T-cell (primary cell): ENCODE data around the gene SMIM35. TPM values are rescaled to one million over a fixed set of nuclear protein-coding genes. Genes with fewer than 3 reads are reported as not detected.

Experiments
- ATAC-seq, 4 experiments: fragments of 200-7000 bp in 3 of 4; fragments of 150-1000 bp in 1 of 4; cut with Tn5 transposase; replicated peaks in 1 of 4; 1 replicate in 3 of 4; 2 replicates in 1 of 4; pipeline ENCODE4 v1.10.0; 2021; ENCODE audit warnings: moderate library complexity in 3 of 4, mild to moderate bottlenecking in 2 of 4, moderate number of reproducible peaks in 1 of 4
- CTCF ChIA-PET, 2 donors: fragments of 300-600 bp; sonication (Branson Sonifier 250); formaldehyde crosslinking; loops; one replicate each; lab custom pipeline; 2022; ENCODE audit warnings: antibody characterized with exemption in 2 of 2; lab: Charles Lee
- POLR2A ChIA-PET, 2 donors: fragments of 300-600 bp; sonication (Branson Sonifier 250); formaldehyde crosslinking; loops; one replicate each; lab custom pipeline; 2022; ENCODE audit warnings: antibody characterized with exemption in 2 of 2; lab: Charles Lee
- DNase-seq, 35 experiments: peaks; one replicate each; pipeline versions ENCODE4 v3.0.0 to v3.0.0-alpha.2; 2013 to 2023
- H3K27ac ChIP-seq: one replicate; pipeline ENCODE4 v1.5.1; 2013; ENCODE audit warnings: low read length
- H3K27me3 ChIP-seq, 2 experiments: replicated peaks in 1 of 2; 1 replicate in 1 of 2; 2 replicates in 1 of 2; pipeline versions ENCODE4 v1.6.1 to v1.7.0; 2013; ENCODE audit warnings: low read length in 1 of 2, mixed read lengths in 1 of 2; ENCODE audit not compliant: control insufficient read depth in 2 of 2, insufficient read depth in 2 of 2; ENCODE audit errors: extremely low read depth in 1 of 2
- H3K36me3 ChIP-seq, 2 donors: 1 replicate in 1 of 2; 2 replicates in 1 of 2; pipeline versions ENCODE4 v1.6.1 to v1.7.0; 2013; ENCODE audit warnings: low read length in 1 of 2; ENCODE audit not compliant: control insufficient read depth in 2 of 2, insufficient read depth in 1 of 2; ENCODE audit errors: extremely low read depth in 1 of 2
- H3K4me1 ChIP-seq, 2 experiments: 1 replicate in 1 of 2; 2 replicates in 1 of 2; pipeline versions ENCODE4 v1.6.1 to v1.7.0; 2013; ENCODE audit warnings: low read length in 2 of 2, mixed read lengths in 1 of 2; ENCODE audit not compliant: insufficient read depth in 2 of 2, control insufficient read depth in 1 of 2; ENCODE audit errors: extremely low read depth in 1 of 2
- H3K4me3 ChIP-seq, 2 donors: 1 replicate in 1 of 2; 2 replicates in 1 of 2; pipeline versions ENCODE4 v1.5.1 to v1.7.0; 2013; ENCODE audit warnings: mild to moderate bottlenecking in 2 of 2, low read length in 1 of 2, moderate library complexity in 1 of 2; ENCODE audit not compliant: control insufficient read depth in 1 of 2; ENCODE audit errors: extremely low read depth in 1 of 2
- H3K9me3 ChIP-seq: 2 replicates; pipeline ENCODE4 v1.7.0; 2013
- H3K27ac Mint-ChIP-seq, 2 donors: one replicate each; pipeline ENCODE4 v1.8.0; 2020 to 2021; ENCODE audit warnings: mild to moderate bottlenecking in 2 of 2, mixed read lengths in 2 of 2
- H3K27me3 Mint-ChIP-seq, 2 donors: one replicate each; pipeline ENCODE4 v1.8.0; 2021 to 2022; ENCODE audit warnings: mixed read lengths in 2 of 2
- H3K36me3 Mint-ChIP-seq: one replicate; pipeline ENCODE4 v1.8.0; 2021; ENCODE audit warnings: mixed read lengths
- H3K4me1 Mint-ChIP-seq, 3 donors: one replicate each; pipeline ENCODE4 v1.8.0; 2020 to 2022; ENCODE audit warnings: mixed read lengths in 3 of 3, mild to moderate bottlenecking in 1 of 3
- H3K4me3 Mint-ChIP-seq, 3 donors: one replicate each; pipeline ENCODE4 v1.8.0; 2020 to 2022; ENCODE audit warnings: mild to moderate bottlenecking in 3 of 3, mixed read lengths in 3 of 3, moderate library complexity in 3 of 3
- H3K9me3 Mint-ChIP-seq, 3 donors: one replicate each; pipeline ENCODE4 v1.8.0; 2020 to 2022; ENCODE audit warnings: mixed read lengths in 3 of 3
- WGBS: methylation state at CpG from one replicate; pipeline ENCODE4 v1.1.5; 2013; ENCODE audit warnings: missing lambda C conversion rate; ENCODE audit not compliant: insufficient coverage; 5-methylcytosine and 5-hydroxymethylcytosine counted together
- total RNA-seq, 35 experiments: library from RNA in 6 of 35; stranded (reverse) in 6 of 35; fragments of 120-200 nt in 1 of 35; gene quantifications; one replicate each; pipeline versions ENCODE4 v1.2.1 to v1.2.4 and lab custom pipeline; 2013 to 2026

Gene SMIM35
- total RNA-seq, 5 donors from 2014 or later (not counting 1 experiment from before 2014, with no cell fraction given): 0.28 to 1.0 (median 0.36) TPM

DNA sequence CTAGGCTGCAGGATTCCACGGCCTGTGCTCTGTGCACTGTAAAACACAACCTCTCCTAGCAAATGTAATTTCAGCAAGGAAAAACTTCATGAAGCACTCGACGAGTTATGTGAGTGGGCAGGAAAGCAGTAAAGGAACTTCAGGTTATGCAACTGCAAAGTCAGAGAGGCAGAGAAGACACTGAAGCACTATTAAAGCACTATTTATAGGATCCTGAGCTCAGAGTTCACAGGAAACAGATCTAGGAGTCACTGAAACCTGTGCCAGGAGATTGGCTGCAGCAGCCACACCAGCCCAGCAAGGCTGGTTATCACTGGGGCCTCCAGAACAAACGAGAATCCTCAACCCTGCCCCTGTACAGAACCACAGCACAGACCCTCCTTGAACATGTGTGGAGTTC lies 2.5 kb downstream of the SMIM35 start:
- ChIA-PET POLR2A (no interaction called here), CTCF (no interaction called here)
- DNase-seq (no peak), ATAC-seq (no peak)
- peaks cover 18% of the 10 kb centered on the region for H3K36me3 Mint-ChIP-seq
- Histone ChIP-seq H3K36me3 (no peaks in the 10 kb centered on the region), H3K9me3 (no peaks in the 10 kb centered on the region), H3K27me3 (peaks cover 0 to 41% of the 10 kb centered on the region in 2 experiments), H3K4me3 (no peak overlapping the region), H3K4me1 (peaks cover 0 to 6% of the 10 kb centered on the region in 2 experiments), H3K27ac (no peak overlapping the region)
- WGBS: 67% methylated on average over 1 of the region's 4 CpGs
- peaks cover 6 to 22% (median 10%) of the 10 kb centered on the region in 3 donors for H3K9me3 Mint-ChIP-seq
- peaks cover 0 to 4% of the 10 kb centered on the region in 2 donors for H3K27me3 Mint-ChIP-seq
- no peak overlapping the region for H3K4me3 Mint-ChIP-seq
- peak overlapping the region in 1 of 2 donors; percentile 34 for H3K27ac Mint-ChIP-seq
- H3K4me1 Mint-ChIP-seq: peaks cover 0 to 4% (median 3%) of the 10 kb centered on the region in 3 donors

DNA sequence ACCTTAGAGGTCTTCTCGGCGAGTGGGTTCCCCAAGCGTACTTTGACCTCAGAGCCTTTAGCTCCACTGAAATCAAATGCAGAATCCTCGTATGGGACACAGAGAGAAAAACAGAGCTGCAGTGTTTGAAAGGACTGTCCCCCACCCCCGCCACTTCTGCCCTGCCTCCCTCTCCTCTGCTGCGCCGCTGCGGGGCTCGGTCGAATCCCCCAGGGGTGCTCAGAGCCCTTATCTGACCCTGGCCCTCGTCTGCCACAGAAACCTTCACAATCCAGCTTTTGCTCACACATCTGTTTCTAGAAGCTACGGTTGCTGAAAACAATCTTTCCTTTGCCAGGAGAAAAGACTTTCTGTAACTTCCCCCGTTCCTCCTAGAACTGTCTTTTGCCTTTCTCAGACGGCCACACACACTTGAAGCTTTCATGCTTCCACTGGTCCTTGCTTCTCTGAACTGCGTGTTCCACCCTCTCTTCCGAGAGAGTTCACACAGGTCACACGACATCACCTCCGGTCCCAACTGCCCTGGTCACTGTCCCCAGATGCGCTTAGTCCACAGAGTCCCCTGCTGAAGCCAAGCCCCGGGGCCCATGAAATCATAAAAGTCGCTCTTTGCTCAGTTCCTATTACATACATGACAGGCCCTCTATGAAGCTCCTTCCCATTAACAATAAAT lies 3.7 kb downstream of the SMIM35 start:
- Mint-ChIP-seq H3K27ac (no peak overlapping the region), H3K27me3 (peaks cover 0 to 5% of the 10 kb centered on the region in 2 donors), H3K4me1 (peaks cover 0 to 7% (median 3%) of the 10 kb centered on the region in 3 donors), H3K4me3 (no peak overlapping the region), H3K9me3 (peaks cover 6 to 12% (median 8%) of the 10 kb centered on the region in 3 donors), H3K36me3 (peaks cover 12% of the 10 kb centered on the region)
- CTCF ChIA-PET: interaction anchor here in 1 of 2 donors (0.6 kb wide), 2 partner anchors 43 to 598 kb away, joined by 3 read pairs; no protein-coding TSS in a partner anchor
- Histone ChIP-seq H3K27ac (no peak overlapping the region), H3K36me3 (no peaks in the 10 kb centered on the region), H3K9me3 (no peaks in the 10 kb centered on the region), H3K4me3 (no peak overlapping the region), H3K27me3 (peaks cover 0 to 39% of the 10 kb centered on the region in 2 experiments), H3K4me1 (peaks cover 0 to 15% of the 10 kb centered on the region in 2 experiments)
- no peak for ATAC-seq
- POLR2A ChIA-PET: no interaction called here
- no peak for DNase-seq
- WGBS: 84% methylated on average over 13 of the region's 21 CpGs

DNA sequence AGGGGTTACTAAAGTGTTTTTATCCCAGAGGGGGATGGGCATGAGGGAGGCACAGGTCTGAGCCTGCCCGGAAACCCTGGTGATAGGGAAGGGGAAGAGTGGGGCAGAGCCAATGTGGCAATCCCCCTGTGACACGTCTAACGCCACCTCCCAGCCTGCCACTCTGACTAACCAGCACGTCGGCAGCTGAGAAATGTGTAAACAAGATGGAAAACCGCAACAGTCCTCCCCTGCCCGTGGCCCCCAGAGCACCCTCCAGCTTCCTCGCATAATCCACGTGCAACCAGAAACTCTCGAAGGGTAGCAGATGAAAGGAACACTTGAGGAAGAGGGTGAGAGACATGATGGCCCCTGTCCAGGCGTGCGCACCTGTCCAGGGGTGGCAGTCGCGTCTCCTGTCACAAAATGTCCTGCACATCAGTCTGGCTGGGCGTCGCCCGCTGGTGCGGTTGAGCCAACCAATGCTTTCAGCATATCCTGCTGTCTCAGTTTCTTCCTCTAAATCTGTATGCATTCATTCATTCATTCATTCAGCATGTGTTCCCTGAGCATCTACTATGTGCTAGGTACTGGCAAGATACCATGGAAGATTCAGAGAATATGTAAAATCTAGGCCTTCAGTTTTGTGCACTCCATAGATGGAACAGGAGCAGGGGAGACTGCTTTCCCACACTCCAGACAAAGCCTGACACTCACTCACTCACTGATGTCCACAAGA lies 5.4 kb downstream of the SMIM35 start:
- peaks cover 0 to 1% (median 0%) of the 10 kb centered on the region in 3 donors for H3K9me3 Mint-ChIP-seq
- no peak for ATAC-seq
- WGBS: 82% methylated on average over 13 of the region's 18 CpGs
- no peak overlapping the region for H3K4me3 Mint-ChIP-seq
- H3K4me3 ChIP-seq: no peak overlapping the region
- H3K27me3 Mint-ChIP-seq: peaks cover 0 to 8% of the 10 kb centered on the region in 2 donors
- H3K27ac Mint-ChIP-seq: no peak overlapping the region
- no peak for DNase-seq
- H3K4me1 ChIP-seq: peaks cover 0 to 23% of the 10 kb centered on the region in 2 experiments
- H3K4me1 Mint-ChIP-seq: peaks cover 0 to 7% (median 3%) of the 10 kb centered on the region in 3 donors
- POLR2A ChIA-PET: no interaction called here
- H3K36me3 ChIP-seq: no peaks in the 10 kb centered on the region
- H3K36me3 Mint-ChIP-seq: no peaks in the 10 kb centered on the region
- CTCF ChIA-PET: no interaction called here
- no peak overlapping the region for H3K27ac ChIP-seq
- H3K27me3 ChIP-seq: peaks cover 0 to 36% of the 10 kb centered on the region in 2 experiments
- H3K9me3 ChIP-seq: no peaks in the 10 kb centered on the region

DNA sequence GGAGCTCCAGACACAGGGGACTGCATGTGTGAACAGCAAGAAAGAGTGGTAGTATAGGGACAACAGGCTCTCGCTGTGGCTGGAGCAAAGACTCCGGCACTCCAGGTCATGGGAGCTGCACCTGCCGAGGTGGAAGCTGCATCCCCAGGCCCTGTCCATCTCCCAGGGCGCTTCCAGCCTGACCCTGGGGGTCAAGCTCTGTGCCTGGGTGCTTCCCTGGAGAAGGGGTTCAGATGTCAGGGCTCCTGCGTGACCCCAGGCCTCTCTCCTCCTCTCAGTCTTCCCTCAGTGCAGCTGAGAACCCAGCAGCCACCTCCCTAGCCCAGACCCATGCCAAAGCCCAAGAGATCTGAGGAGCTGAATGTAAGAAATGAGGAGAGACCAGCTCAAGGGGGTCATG lies 6.5 kb downstream of the SMIM35 start:
- Histone ChIP-seq H3K9me3 (no peaks in the 10 kb centered on the region), H3K4me3 (no peak overlapping the region), H3K27me3 (peaks cover 0 to 33% of the 10 kb centered on the region in 2 experiments), H3K36me3 (no peaks in the 10 kb centered on the region), H3K4me1 (peaks cover 0 to 24% of the 10 kb centered on the region in 2 experiments), H3K27ac (no peak overlapping the region)
- DNase-seq: no peak
- H3K27me3 Mint-ChIP-seq: peaks cover 0 to 10% of the 10 kb centered on the region in 2 donors
- CTCF ChIA-PET: interaction anchor here in 1 of 2 donors (0.5 kb wide), 1 partner anchor 1643 kb away, joined by 6 read pairs; no protein-coding TSS in a partner anchor
- H3K27ac Mint-ChIP-seq: no peak overlapping the region
- H3K9me3 Mint-ChIP-seq: no peaks in the 10 kb centered on the region
- no peaks in the 10 kb centered on the region for H3K36me3 Mint-ChIP-seq
- ATAC-seq: no peak
- POLR2A ChIA-PET: no interaction called here
- peaks cover 0 to 7% (median 3%) of the 10 kb centered on the region in 3 donors for H3K4me1 Mint-ChIP-seq
- WGBS: 71% methylated on average over 4 of the region's 5 CpGs
- H3K4me3 Mint-ChIP-seq: no peak overlapping the region

DNA sequence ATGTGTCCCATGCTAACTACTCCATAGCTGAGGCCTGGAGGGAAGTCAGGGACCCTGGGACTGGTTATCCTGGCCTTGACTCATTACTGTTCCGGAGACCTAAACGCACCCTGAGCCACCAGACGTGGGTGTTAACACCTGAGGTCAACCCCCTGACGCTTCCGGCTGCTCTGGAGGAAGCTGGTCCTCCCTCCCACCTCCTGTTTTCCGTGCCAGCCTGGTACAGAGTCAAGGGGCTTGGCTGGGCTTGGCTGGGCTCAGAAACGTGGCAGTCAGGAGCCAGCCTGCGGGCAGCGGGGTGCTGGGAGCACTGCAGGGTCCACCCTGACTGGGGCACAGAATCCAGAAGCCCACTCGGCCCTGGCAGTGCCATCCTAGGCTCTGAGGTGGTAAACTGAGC lies 7.3 kb downstream of the SMIM35 start:
- H3K9me3 Mint-ChIP-seq: no peaks in the 10 kb centered on the region
- no peak overlapping the region for H3K27ac Mint-ChIP-seq
- H3K4me1 ChIP-seq: peaks cover 0 to 24% of the 10 kb centered on the region in 2 experiments
- H3K36me3 ChIP-seq: no peaks in the 10 kb centered on the region
- CTCF ChIA-PET: no interaction called here
- no peak overlapping the region for H3K4me3 ChIP-seq
- POLR2A ChIA-PET: no interaction called here
- H3K9me3 ChIP-seq: no peaks in the 10 kb centered on the region
- 71% methylated on average over 10 of the region's 10 CpGs for WGBS
- ATAC-seq: peak in 1 of 4 experiments; percentile 65
- H3K27ac ChIP-seq: no peak overlapping the region
- no peak overlapping the region for H3K4me3 Mint-ChIP-seq
- H3K27me3 Mint-ChIP-seq: peaks cover 0 to 11% of the 10 kb centered on the region in 2 donors
- no peaks in the 10 kb centered on the region for H3K36me3 Mint-ChIP-seq
- peaks cover 0 to 7% (median 3%) of the 10 kb centered on the region in 3 donors for H3K4me1 Mint-ChIP-seq
- DNase-seq: peak in 3 of 35 experiments; percentile 5 to 24 (median 10)
- H3K27me3 ChIP-seq: peaks cover 0 to 36% of the 10 kb centered on the region in 2 experiments

DNA sequence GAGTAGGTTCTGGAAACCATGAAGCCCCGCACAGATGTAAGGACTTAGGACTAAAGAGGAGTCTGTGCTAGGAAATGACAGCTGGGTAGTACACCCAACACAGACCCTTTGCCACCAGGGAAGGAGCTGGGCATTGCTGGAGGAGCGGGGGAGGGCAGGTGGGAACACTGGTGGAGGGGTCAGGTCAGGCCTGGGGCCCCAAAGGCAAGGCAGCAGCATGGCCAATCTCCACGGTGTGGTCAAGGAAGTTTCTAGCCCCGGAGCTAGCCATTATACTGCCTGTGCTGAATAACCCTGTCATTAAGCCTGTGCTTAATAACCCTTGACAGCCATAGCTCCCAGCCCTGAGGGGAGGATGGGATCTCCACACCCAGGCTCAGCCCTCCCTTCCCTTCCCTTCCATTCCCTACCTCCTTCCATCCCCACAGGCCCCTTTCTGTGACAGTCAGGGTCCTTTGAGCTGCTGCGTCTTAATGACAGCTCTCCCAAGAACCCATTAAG lies 7.8 kb downstream of the SMIM35 start:
- DNase-seq (no peak), ATAC-seq (no peak)
- CTCF ChIA-PET: no interaction called here
- H3K4me1 ChIP-seq: peaks cover 0 to 24% of the 10 kb centered on the region in 2 experiments
- H3K36me3 ChIP-seq: no peaks in the 10 kb centered on the region
- no peak overlapping the region for H3K4me3 Mint-ChIP-seq
- H3K27me3 ChIP-seq: peaks cover 0 to 40% of the 10 kb centered on the region in 2 experiments
- no peak overlapping the region for H3K27ac Mint-ChIP-seq
- H3K36me3 Mint-ChIP-seq: no peaks in the 10 kb centered on the region
- H3K4me3 ChIP-seq: no peak overlapping the region
- no peaks in the 10 kb centered on the region for H3K9me3 ChIP-seq
- peaks cover 2 to 15% of the 10 kb centered on the region in 2 donors for H3K27me3 Mint-ChIP-seq
- 85% methylated on average over 3 of the region's 5 CpGs for WGBS
- H3K27ac ChIP-seq: no peak overlapping the region
- peaks cover 0 to 7% (median under 1%) of the 10 kb centered on the region in 3 donors for H3K4me1 Mint-ChIP-seq
- no peaks in the 10 kb centered on the region for H3K9me3 Mint-ChIP-seq
- POLR2A ChIA-PET: no interaction called here
